Lower leg skin (tissue), 4 donors: ENCODE results near the gene RAP1GAP2. TPM values are rescaled to one million over a fixed set of nuclear protein-coding genes. Genes with fewer than 3 reads are reported as not detected.
"Not testable (repeated sequence)": the region's sequence is repeated elsewhere in the genome, so short reads cannot be mapped to it uniquely, and the experiment has no call there.

ENCODE experiments used
- DNase-seq, 2 donors: peaks; one replicate each; pipeline ENCODE4 v3.0.0-alpha.2; 2019; ENCODE audit warnings: low spot score in 2 of 2
- H3K4me3 ChIP-seq: fragments of 200-600 bp; sonication (generic); 2 replicates; pipeline ENCODE4 v1.5.1; 2017; ENCODE audit warnings: mild to moderate bottlenecking, low read depth; ENCODE audit not compliant: poor library complexity, severe bottlenecking
- CTCF ChIP-seq, 3 donors: fragments of 450-650 bp; IDR thresholded peaks; one replicate each; pipeline ENCODE4 v1.5.1; 2016; ENCODE audit warnings: antibody characterized with exemption in 3 of 3, mild to moderate bottlenecking in 3 of 3, moderate library complexity in 2 of 3
- POLR2A ChIP-seq, 2 donors: fragments of 450-650 bp; IDR thresholded peaks; one replicate each; pipeline ENCODE4 v1.6.1; 2016 to 2017; ENCODE audit warnings: antibody characterized with exemption in 2 of 2, mild to moderate bottlenecking in 1 of 2, moderate library complexity in 1 of 2
- WGBS, 2 donors: methylation state at CpG; one replicate each; pipeline ENCODE4 v1.1.5; 2018; 5-methylcytosine and 5-hydroxymethylcytosine counted together
- intact Hi-C: fragments of 100-400 bp; cut with DNase I; formaldehyde crosslinking; loops from one replicate; pipeline ENCODE4 v1.15.0; 2023; ENCODE audit warnings: low total_unique reads
- total RNA-seq, 4 donors: library from RNA; depleted of rRNA; stranded (reverse); fragments of >200 nt; gene quantifications; one replicate each; pipeline ENCODE4 v1.1.0, GENCODE V29; 2016

Gene RAP1GAP2
- total RNA-seq, 4 donors from 2014 or later, result 9.2 to 15.3 (median 12.8) TPM

GRCh38 chr17:2777242-2777867, 18.9 kb upstream of the RAP1GAP2 start:
- TF ChIP-seq POLR2A (IDR thresholded peaks at IDR 0.05) (no peak), CTCF (IDR thresholded peaks at IDR 0.05) (no peak)
- intact Hi-C loops, result loop anchor here (5.0 kb wide), 1 partner anchor 240 kb away; no protein-coding TSS in a partner anchor
- DNase-seq, result no peak
- 18 to 28% methylated on average over 11 of the region's 11 CpGs for WGBS, 2 donors
- H3K4me3 ChIP-seq, result no peak overlapping the region

- H3K4me3 ChIP-seq, result no peak overlapping the region
- 57 to 68% methylated on average over 6 of the region's 6 CpGs for WGBS, 2 donors
- no peak for DNase-seq
- TF ChIP-seq CTCF (IDR thresholded peaks at IDR 0.05) (no peak), POLR2A (IDR thresholded peaks at IDR 0.05) (no peak)
- intact Hi-C loops, result loop anchor here (5.0 kb wide), 1 partner anchor 239 kb away; no protein-coding TSS in a partner anchor
These were observed 17.7 kb upstream of the RAP1GAP2 start for GRCh38 chr17:2778489-2778888.

- no peak overlapping the region for H3K4me3 ChIP-seq
- no peak for DNase-seq
- TF ChIP-seq CTCF (IDR thresholded peaks at IDR 0.05) (no peak), POLR2A (IDR thresholded peaks at IDR 0.05) (no peak)
- 80% methylated on average over 7 of the region's 7 CpGs for WGBS, 2 donors
- intact Hi-C loops, result loop anchor here (5.0 kb wide), 1 partner anchor 238 kb away; no protein-coding TSS in a partner anchor
These were observed 16.7 kb upstream of the RAP1GAP2 start for GRCh38 chr17:2779545-2779944.

- no peak overlapping the region for H3K4me3 ChIP-seq
- TF ChIP-seq POLR2A (IDR thresholded peaks at IDR 0.05) (no peak), CTCF (IDR thresholded peaks at IDR 0.05) (no peak)
- 80 to 82% methylated on average over 12 of the region's 12 CpGs for WGBS, 2 donors
These were observed 16.0 kb upstream of the RAP1GAP2 start for GRCh38 chr17:2780256-2780655.

GRCh38 chr17:2780931-2781454, 15.2 kb upstream of the RAP1GAP2 start:
- intact Hi-C loops, result no loop called here
- WGBS, 2 donors, result 79 to 84% methylated on average over 9 of the region's 9 CpGs
- TF ChIP-seq POLR2A (IDR thresholded peaks at IDR 0.05) (no peak), CTCF (IDR thresholded peaks at IDR 0.05) (no peak)
- no peak for DNase-seq
- H3K4me3 ChIP-seq, result no peak overlapping the region

More at GRCh38 chr17:2780256-2780655, 16.0 kb upstream of the RAP1GAP2 start:
- intact Hi-C loops, result no loop called here
- DNase-seq, result no peak

- 82 to 86% methylated on average over 12 to 15 of the region's 15 CpGs for WGBS, 2 donors
- intact Hi-C loops, DNase-seq, H3K4me3 ChIP-seq: not testable (repeated sequence)
These were observed 14.6 kb upstream of the RAP1GAP2 start for GRCh38 chr17:2781598-2781997.
